Measurements from ENCODE around the gene NPBWR2.

DNA sequence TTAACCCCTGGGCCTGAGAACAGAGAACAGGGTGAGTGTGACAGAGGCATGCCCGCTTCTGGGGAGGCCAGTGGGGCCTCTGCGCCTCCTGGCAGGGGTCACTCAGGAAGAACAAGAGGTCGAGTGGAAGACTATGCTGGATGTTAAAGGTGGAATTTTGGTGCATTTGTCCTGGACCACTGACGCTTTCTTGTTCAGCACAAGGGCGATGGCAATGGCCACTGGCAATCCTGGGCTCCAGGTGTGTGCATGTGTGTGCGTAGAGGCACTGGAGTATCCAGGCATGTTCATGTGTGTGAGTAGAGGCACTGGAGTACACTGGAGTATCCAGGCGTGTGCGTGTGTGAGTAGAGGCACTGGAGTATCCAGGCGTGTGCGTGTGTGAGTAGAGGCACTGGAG is 23.5 kb upstream of the NPBWR2 start:
- TF ChIP-seq, protein P1, sequence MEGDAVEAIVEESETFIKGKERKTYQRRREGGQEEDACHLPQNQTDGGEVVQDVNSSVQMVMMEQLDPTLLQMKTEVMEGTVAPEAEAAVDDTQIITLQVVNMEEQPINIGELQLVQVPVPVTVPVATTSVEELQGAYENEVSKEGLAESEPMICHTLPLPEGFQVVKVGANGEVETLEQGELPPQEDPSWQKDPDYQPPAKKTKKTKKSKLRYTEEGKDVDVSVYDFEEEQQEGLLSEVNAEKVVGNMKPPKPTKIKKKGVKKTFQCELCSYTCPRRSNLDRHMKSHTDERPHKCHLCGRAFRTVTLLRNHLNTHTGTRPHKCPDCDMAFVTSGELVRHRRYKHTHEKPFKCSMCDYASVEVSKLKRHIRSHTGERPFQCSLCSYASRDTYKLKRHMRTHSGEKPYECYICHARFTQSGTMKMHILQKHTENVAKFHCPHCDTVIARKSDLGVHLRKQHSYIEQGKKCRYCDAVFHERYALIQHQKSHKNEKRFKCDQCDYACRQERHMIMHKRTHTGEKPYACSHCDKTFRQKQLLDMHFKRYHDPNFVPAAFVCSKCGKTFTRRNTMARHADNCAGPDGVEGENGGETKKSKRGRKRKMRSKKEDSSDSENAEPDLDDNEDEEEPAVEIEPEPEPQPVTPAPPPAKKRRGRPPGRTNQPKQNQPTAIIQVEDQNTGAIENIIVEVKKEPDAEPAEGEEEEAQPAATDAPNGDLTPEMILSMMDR (IDR thresholded peaks at IDR 0.05): no peak
- no peak for TF ChIP-seq EZH2phosphoT487 (IDR thresholded peaks at IDR 0.05)
- no peak for TF ChIP-seq EZH2 (IDR thresholded peaks at IDR 0.05)
